GM19467 (cell line): Measurements from ENCODE around the gene SPTB.

Source experiments
- ATAC-seq: cut with Tn5 transposase; IDR thresholded peaks from one replicate; pipeline ENCODE4 v1.9.1; 2021; ENCODE audit warnings: mild to moderate bottlenecking, moderate library complexity; ENCODE audit not compliant: unreplicated experiment

Gene SPTB

GRCh38 chr14:64755781-64756221 is 123.9 kb downstream of the SPTB start:
- no peak for ATAC-seq

GRCh38 chr14:64754685-64755084 is 125.0 kb downstream of the SPTB start:
- no peak for ATAC-seq

DNA sequence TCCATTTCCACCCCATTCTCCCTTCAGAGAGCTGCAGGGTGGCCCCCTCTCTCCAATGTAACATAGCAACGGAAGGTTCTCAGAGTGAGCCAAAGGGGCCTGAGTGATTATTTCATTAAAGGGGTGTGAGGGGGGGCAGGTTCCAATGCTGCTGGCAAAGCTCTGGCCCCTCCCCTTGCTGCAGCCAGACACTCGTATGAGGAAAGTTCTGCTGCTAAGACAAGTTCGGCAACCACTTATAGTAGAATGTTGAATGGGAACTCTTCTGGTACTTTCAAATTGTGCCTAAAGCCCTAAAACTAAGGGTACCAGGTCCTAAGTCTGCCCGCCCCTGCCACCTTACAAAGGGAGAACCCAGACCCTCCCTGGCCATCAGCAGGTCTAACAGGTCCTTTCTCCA is 125.7 kb downstream of the SPTB start:
- no peak for ATAC-seq

GRCh38 chr14:64753374-64753773 is 126.3 kb downstream of the SPTB start:
- ATAC-seq = no peak

- ATAC-seq = no peak
Observed at GRCh38 chr14:64752909-64753308, 126.8 kb downstream of the SPTB start.

DNA sequence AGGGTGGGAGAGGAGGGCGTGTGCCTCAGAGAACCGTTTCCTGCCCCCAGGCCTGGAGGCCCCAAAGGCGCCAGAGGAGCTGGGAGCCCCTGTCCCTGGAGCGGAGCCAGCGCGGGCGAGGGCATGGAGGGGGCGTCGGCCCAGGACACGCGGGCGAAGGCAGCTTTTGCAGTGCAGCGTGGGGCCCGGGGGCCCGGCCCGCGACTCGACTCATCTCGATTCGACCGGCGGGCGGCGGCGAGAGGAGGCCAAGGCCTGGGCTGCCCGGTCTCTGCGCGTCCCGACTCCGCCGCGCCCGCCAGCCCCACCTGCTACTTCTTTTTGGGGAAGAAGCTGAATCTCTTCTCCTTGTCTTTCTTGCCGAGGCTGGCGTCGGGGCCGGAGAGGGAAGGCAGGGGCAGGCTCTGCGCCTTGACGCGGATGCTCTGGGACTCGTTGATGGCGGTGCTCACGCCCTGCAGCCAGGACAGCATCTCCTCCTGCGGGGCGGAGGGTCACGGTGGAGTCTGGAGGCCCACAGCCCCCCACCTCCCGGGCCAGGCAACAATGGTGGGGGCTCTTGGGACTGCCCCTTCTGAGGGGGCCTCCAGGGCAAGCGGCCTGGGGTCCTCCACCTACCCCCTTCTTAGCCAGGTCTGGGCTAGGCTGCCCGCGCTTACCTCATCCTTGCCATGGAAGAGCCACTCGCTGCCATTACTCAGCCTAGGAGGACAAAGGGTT is 130.6 kb downstream of the SPTB start:
- ATAC-seq = no peak

DNA sequence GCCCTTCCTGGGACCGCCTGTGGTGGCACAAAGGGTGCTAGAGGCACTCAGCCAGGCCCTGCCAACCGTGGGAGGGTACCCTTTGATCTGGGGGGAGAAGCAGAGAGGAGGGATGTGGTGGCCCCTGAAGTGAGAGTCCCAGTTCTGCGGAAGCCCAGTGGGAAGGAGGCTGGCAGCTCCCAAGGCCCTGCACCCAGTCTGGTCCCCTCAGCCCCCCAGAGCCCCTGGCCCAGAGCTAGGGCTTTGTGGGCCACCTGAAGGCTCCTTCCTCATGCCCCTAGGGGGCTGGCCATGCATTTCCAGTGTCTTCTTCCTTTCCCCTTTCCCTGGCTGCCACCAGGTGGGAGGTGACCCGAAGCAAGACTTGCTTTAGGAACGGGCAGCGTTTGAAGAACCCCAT is 131.2 kb downstream of the SPTB start:
- ATAC-seq = no peak

- no peak for ATAC-seq
Observed at GRCh38 chr14:64747327-64747726, 132.4 kb downstream of the SPTB start.

DNA sequence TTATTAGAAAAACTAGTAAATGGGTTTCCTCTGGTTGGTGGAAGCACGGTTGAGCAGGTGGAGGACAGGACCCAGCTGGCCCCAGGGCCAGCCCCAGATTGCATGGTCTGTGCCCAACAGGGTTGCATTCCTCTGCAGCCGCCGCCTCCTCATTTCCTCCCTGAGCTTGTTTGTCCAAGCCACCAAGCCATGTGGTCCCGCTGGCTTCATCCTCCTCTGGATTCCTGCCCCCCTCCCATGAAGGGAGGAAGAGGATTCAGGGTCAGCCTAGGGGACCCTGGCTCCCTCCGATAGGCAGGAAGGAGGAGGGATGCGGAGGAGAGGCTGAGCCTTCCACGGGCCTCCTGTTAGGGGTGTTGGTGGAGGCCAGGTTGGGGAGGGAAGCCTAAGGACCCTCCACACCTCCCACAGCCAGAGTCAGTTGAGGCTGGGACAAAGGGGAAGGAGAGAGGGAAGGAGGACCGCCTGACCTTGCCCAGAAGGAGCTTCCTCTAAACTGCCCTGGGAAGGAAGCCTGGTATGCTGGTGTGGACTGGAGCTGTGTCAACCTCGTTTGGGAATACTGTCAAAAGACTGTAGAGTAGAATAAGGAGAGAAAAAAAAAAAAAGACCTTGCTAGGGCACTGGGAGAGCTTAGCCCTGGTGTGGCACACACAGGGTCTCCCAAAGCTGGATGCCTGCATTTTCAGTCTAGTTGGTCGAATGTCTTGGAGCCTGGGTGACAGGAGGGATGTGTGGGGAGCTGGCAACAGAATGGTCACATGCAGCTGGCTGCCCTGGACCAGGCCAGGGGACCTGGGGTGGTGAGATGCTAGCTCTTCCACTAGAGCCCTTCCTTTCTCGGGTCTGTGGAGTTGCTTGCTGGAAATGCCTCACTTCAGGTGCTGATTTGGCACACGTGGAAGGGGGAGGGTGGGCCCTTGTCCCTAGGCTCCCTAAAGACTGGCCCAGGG is 133.1 kb downstream of the SPTB start:
- ATAC-seq = no peak

DNA sequence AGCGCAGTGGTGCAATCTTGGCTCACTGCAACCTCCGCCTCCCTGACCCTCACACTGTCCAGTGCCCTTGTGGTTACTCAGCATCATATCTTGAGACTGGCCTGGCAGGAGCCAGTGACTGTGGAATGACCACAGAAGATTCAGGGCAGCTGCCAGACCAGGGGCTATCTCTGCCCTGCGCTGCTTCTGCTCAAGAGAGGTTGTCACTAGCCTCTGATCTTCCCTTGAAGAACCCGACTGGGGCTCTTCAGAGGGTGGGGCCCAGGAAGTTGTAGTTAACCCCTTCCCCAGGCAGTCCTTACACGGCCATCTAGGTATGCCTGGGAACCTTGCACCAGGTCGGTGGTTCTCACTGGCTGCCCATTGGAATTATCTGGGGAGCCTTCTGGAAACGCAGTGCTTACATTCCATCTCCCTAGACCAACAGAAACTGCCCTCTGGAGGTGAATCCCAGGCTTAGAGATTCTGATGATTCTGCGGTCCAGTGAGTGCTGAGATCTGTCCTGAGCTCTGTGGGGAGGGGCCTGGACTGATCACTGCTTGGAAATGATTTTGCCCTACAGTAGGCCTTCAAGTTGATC is 134.1 kb downstream of the SPTB start:
- no peak for ATAC-seq

- no peak for ATAC-seq
Observed at GRCh38 chr14:64743061-64743460, 136.6 kb downstream of the SPTB start.

DNA sequence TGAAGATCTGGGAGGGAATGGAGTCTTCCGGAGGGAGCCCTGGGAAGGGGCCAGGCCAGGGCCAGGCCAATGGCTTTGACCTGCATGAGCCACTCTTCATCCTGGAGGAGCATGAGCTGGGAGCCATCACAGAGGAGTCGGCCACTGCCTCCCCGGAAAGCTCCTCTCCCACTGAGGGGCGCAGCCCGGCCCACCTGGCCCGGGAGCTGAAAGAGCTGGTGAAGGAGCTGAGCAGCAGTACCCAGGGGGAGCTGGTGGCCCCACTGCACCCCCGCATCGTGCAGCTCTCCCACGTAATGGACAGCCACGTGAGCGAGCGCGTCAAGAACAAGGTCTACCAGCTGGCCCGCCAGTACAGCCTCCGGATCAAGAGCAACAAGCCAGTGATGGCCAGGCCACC is 137.7 kb downstream of the SPTB start:
- no peak for ATAC-seq

DNA sequence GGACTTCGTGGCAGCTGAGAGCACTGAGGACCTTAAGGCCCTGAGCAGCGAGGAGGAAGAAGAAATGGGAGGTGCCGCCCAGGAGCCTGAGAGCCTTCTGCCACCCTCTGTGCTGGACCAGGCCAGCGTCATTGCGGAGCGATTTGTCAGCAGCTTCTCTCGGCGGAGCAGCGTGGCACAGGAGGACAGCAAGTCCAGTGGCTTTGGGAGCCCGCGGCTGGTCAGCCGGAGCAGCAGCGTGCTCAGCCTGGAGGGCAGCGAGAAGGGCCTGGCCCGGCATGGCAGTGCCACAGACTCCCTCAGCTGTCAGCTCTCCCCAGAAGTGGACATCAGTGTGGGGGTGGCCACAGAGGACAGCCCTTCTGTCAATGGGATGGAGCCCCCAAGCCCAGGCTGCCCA is 138.5 kb downstream of the SPTB start:
- ATAC-seq = no peak

DNA sequence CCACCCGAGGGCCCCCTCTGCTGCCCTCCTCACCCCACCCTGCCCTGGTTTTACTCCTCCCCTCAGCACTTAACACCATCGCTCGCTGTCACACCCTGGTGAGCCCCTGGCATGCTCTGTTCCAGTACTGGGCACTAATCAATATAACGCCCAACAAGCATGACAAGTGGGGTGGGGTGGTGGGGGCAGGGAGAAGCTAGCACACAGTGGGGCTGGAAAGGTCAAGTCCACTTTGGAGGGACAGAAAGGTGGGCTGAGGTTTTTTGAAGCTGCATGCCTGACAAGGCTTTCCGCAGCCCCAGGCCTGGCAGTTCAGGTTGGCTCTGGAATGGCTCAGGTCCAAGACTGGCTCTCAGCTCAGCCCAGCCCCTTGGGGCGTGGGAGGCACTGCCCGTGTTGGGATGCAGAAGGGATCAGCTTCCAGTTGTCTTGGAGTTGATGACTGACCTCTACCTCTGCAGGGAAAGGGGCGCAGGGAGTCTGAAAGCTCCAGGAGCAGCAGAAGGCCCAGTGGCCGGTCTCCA is 141.4 kb downstream of the SPTB start:
- ATAC-seq = no peak

GRCh38 chr14:64737391-64738280 is 142.1 kb downstream of the SPTB start:
- no peak for ATAC-seq

DNA sequence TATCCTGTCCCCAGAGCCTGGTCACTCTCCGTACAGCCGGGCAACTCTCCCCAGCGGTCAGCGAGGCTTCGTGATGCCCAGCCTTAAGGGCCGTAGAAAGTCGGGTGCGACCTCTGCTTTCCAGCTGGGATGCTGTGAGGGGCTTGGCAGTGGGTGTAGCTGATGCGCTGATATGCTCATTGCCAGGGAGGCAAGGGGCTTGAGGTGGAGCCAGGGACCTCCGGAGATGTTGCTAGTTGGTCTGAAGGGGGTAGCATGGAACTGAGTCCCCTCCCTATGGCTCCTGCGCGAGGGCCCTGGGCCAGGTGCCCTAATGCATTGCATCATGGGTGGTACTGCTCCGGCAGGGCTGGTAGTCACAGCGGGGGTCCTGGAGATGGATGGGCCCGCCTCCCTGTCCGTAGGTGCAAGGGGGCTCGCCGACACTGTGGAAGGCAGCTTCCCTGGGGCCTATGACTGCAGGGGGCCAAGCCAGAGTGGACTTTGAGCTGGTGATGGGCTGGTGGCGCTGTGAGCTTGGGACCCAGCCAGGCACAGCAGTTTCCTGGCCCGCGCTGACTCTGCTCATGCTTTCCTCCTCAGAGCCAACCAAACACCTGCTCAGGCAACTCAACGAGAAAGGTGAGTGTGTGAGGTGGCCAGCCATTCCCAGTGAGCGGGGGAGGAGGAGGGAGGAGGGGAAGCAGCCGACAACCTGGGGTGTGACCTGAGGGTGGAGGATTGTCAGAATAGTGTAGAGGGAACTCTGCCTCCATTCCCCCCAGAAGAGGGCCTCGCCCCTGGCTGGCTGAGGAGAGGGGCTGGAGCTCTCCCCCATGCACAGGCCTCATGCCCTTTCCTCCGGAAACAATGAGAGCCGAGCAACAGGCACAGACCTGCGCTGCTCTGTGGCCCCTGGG is 143.2 kb downstream of the SPTB start:
- ATAC-seq = no peak

- ATAC-seq = no peak
Observed at GRCh38 chr14:64734990-64735389, 144.7 kb downstream of the SPTB start.

DNA sequence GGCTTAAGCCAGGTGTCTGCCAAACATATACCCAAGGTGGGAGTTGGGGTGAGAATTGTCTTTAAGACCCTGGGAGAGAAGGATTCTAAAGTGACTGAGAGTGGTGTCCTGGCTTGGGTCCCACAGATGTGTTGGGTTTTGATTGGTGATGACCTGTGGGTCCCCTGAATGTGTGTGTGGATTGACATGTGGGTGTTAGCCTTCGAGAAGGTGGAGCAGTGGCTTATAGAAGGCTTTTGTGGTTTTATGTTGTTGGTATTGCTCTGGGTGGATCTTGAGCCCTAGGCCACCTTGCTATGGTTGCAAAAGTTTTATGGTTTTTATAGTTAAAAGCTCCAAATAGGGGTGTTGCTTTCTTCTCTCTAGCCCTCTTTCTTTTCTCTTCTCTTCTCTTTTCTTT is 145.8 kb downstream of the SPTB start:
- ATAC-seq = no peak

DNA sequence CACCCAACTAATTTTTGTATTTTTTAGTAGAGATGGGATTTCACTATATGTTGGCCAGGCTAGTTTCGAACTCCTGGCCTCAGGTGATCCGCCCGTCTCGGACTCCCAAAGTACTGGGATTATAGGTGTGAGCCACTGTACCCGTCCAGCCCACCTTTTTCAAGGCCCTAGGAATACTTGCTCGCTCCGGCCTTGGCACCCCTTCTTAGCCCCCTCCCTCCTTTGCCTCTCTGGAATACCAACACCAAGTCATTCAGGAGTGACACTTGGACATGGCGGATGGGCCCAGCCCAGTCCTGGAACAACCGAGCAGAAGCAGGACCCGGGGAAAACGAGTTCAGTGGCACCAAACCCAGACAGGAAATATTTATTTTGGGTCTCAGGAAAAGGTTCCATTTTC is 146.4 kb downstream of the SPTB start:
- ATAC-seq = no peak
